Measurements from ENCODE around the gene PRM1. TPM values are rescaled to one million over a fixed set of nuclear protein-coding genes. Genes with fewer than 3 reads are reported as not detected.

Gene PRM1
- total RNA-seq, 2 donors from 2014 or later, result not detected

GRCh38 chr16:11289202-11289601, 8.1 kb upstream of the PRM1 start:
- no peaks in the 10 kb centered on the region for H3K27me3 ChIP-seq (ENCODE audit: control insufficient read depth, insufficient read depth, low read length, poor library complexity, severe bottlenecking)
- no peak overlapping the region for H3K4me3 Mint-ChIP-seq
- no peaks in the 10 kb centered on the region for H3K36me3 ChIP-seq (ENCODE audit: control insufficient read depth, insufficient read depth, low read length)
- H3K4me1 ChIP-seq (ENCODE audit: control insufficient read depth, insufficient read depth, low read length), result no peaks in the 10 kb centered on the region
- no peaks in the 10 kb centered on the region for H3K27me3 Mint-ChIP-seq (ENCODE audit: insufficient read depth)
- 100% methylated on average over 2 of the region's 2 CpGs; no CpG with 5 or more reads in 1 of the 2 experiments for WGBS, 2 experiments (ENCODE audit: insufficient coverage in 1 of 2, insufficient read length in 1 of 2)
- H3K27ac Mint-ChIP-seq, result no peak overlapping the region
- H3K4me1 Mint-ChIP-seq, result no peaks in the 10 kb centered on the region
- H3K9ac ChIP-seq (ENCODE audit: extremely low read depth, low read length, poor library complexity, severe bottlenecking), result no peak overlapping the region
- no peak for DNase-seq
- no peaks in the 10 kb centered on the region for H3K9me3 ChIP-seq (ENCODE audit: control insufficient read depth, low read length)
- H3K9me3 Mint-ChIP-seq, result no peaks in the 10 kb centered on the region
- no peak overlapping the region for H3K4me3 ChIP-seq (ENCODE audit: low read length)
- H3K27ac ChIP-seq (ENCODE audit: low read depth, low read length), result no peak overlapping the region
- TF ChIP-seq CTCF (conservative IDR thresholded peaks at IDR 0.05), result no peak
- H3K36me3 Mint-ChIP-seq (ENCODE audit: low read depth), result no peaks in the 10 kb centered on the region

- WGBS, 2 experiments (ENCODE audit: insufficient coverage in 1 of 2, insufficient read length in 1 of 2), result 93 to 100% methylated on average over 1 of the region's 2 CpGs
- Histone ChIP-seq H3K9ac (ENCODE audit: extremely low read depth, low read length, poor library complexity, severe bottlenecking) (no peak overlapping the region), H3K27ac (ENCODE audit: low read depth, low read length) (no peak overlapping the region), H3K27me3 (ENCODE audit: control insufficient read depth, insufficient read depth, low read length, poor library complexity, severe bottlenecking) (no peaks in the 10 kb centered on the region), H3K4me1 (ENCODE audit: control insufficient read depth, insufficient read depth, low read length) (no peaks in the 10 kb centered on the region), H3K4me3 (ENCODE audit: low read length) (no peak overlapping the region), H3K36me3 (ENCODE audit: control insufficient read depth, insufficient read depth, low read length) (no peaks in the 10 kb centered on the region), H3K9me3 (ENCODE audit: control insufficient read depth, low read length) (no peaks in the 10 kb centered on the region)
- DNase-seq, result no peak
- no peak for TF ChIP-seq CTCF (conservative IDR thresholded peaks at IDR 0.05)
- Mint-ChIP-seq H3K27me3 (ENCODE audit: insufficient read depth) (no peaks in the 10 kb centered on the region), H3K4me1 (peaks cover 4% of the 10 kb centered on the region), H3K36me3 (ENCODE audit: low read depth) (no peaks in the 10 kb centered on the region), H3K9me3 (no peaks in the 10 kb centered on the region), H3K27ac (no peak overlapping the region), H3K4me3 (no peak overlapping the region)
Measured at GRCh38 chr16:11285842-11286241, 4.7 kb upstream of the PRM1 start.

GRCh38 chr16:11283820-11284248, 2.7 kb upstream of the PRM1 start:
- H3K9ac ChIP-seq (ENCODE audit: extremely low read depth, low read length, poor library complexity, severe bottlenecking), result no peak overlapping the region
- Mint-ChIP-seq H3K27ac (no peak overlapping the region), H3K4me3 (no peak overlapping the region), H3K27me3 (ENCODE audit: insufficient read depth) (no peaks in the 10 kb centered on the region), H3K9me3 (no peaks in the 10 kb centered on the region), H3K36me3 (ENCODE audit: low read depth) (no peaks in the 10 kb centered on the region), H3K4me1 (peaks cover 5% of the 10 kb centered on the region)
- H3K4me1 ChIP-seq (ENCODE audit: control insufficient read depth, insufficient read depth, low read length), result no peaks in the 10 kb centered on the region
- TF ChIP-seq CTCF (conservative IDR thresholded peaks at IDR 0.05), result peak; percentile 43
- no peaks in the 10 kb centered on the region for H3K36me3 ChIP-seq (ENCODE audit: control insufficient read depth, insufficient read depth, low read length)
- H3K27me3 ChIP-seq (ENCODE audit: control insufficient read depth, insufficient read depth, low read length, poor library complexity, severe bottlenecking), result no peaks in the 10 kb centered on the region
- WGBS, 2 experiments (ENCODE audit: insufficient coverage in 1 of 2, insufficient read length in 1 of 2), result 86 to 88% methylated on average over 1 to 4 of the region's 4 CpGs
- no peak overlapping the region for H3K27ac ChIP-seq (ENCODE audit: low read depth, low read length)
- H3K9me3 ChIP-seq (ENCODE audit: control insufficient read depth, low read length), result no peaks in the 10 kb centered on the region
- H3K4me3 ChIP-seq (ENCODE audit: low read length), result no peak overlapping the region
- DNase-seq, result no peak
